GM04503 (cell line): ENCODE measurements around the gene PLAAT4.
"Not testable (repeated sequence)": the region's sequence is repeated elsewhere in the genome, so short reads cannot be mapped to it uniquely, and the experiment has no call there.

ENCODE experiments used
- DNase-seq: peaks from one replicate; pipeline ENCODE4 v3.0.0-alpha.2; 2012; ENCODE audit warnings: low read depth

The PLAAT4 gene

DNA sequence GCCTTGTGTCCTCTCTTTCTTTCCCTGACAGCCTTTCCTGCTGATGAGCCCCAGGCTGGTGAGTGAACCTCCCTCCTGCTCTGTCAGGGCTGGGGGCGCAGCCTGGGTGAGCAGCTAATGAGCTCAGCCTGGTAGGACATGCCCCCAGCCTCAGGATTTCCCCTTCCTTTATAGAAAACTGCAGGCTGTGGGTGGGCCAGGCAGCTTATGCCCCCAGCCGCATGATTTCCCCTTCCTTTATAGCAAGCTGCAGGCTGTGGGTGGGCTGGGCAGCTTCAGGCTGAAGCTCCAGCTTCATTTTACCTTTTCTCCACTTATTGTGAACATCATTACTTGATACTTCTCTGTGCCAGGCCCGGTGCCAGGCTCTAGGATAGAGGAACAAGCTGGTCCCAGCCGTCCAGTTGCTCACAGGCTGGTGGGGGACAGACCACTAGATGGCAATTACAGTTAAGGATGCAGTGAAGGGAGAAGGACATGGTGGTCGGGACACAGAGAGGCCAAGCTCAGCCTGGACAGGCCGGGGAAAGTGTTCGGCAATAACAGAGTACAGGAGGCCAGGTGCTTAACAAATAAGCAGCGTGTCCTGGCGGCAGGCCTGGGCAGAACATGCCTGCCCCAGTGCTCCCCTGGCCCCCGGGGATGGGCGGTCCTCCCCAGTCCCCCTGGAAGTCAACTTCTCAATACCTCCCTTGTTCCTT lies 25.4 kb upstream of the PLAAT4 start:
- no peak for DNase-seq

DNA sequence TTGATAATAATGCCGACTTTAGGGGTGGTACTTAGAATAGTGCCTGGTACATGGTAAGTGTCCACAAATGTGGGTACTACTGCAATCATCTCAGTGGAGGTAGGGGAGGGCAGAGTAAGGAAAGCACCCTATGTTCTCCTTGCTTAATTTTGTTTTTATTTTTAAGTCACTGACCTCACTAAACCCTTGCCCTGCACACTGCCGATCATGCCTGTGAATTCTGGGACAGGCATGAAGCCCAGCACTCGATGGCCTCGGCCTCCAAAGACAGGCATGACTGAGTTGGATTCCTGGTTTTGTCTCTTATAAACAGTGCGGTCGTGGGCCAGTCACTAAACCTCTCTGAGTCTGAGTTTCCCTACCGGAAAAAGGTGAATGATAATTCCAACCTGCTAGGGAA lies 23.8 kb upstream of the PLAAT4 start:
- no peak for DNase-seq

DNA sequence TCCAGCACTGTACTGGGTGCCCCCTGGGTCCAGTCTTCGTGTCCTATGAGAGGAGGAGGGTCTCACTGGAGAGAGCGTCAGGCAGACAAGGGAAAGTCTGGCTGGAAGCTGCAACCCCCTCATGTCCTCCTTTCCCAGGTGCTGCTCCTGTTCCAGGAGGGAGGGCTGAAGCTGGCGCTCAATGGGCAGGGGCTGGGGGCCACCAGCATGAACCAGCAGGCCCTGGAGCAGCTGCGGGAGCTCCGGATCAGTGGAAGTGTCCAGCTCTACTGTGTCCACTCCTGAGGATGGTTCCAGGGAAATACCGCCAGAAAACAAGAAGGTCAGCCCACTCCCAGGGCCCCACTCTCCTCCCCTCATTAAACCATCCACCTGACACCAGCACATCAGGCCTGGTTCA lies 20.5 kb upstream of the PLAAT4 start:
- no peak for DNase-seq

DNA sequence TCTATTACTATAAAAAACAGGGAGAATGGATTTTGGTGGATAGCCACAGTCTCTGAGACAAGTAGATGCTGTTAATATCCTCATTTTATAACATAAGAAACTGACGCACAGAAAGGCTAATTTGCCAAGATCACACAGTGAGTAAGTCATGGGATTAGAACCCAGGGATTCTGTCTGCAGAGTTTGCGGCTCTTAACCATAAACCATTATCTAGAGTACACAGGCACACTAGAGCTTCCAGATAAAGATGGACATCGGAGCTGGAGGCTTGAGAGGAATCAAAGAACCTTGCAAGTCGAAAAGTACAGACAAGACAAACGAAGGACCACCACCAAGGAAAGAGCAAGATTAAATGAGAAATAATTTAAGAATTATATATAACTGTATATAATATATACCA lies 19.5 kb upstream of the PLAAT4 start:
- no peak for DNase-seq

DNA sequence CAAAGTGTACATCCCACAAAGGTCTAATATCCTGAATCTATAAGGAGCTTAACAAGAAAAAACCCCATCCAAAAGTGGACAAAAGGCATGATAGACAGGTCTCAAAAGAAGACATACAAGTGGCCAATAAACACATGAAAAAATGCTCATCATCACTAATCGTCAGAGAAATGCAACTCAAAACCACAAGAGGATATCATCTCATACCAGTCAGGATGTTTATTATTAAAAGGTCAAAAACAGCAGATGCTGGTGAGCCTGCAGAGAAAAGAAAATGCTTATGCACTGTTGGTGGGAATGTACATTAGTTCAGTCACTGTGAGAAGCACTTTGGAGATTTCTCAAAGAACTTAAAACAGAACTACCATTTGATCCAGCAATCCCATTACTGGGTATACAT lies 18.1 kb upstream of the PLAAT4 start:
- DNase-seq, result peak; percentile 35

DNA sequence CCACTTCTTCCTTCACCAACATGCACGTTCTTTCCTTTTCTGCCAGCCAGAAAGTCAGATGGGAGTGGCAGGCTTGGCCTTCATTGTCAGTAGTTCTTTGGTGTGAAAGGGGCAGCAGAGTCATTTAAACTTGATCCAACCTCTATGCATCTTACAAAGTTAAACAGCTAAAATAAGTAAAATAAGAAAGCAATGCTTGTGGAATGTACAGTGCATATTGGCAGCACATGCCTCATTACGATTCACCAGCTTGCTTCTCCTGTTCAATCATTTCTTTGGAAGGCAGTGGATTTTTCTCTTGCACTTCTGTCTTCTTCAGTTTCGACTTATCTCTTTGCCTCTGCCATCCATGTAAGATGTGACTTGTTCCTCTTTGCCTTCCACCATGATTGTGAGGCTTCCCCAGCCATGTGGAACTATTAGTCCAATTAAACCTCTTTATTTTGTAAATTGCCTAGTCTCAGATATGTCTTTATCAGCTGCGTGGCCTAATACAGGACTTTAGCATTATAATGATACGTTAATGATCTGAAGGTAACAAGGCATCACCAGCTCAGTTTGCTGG lies 15.9 kb upstream of the PLAAT4 start:
- no peak for DNase-seq

DNA sequence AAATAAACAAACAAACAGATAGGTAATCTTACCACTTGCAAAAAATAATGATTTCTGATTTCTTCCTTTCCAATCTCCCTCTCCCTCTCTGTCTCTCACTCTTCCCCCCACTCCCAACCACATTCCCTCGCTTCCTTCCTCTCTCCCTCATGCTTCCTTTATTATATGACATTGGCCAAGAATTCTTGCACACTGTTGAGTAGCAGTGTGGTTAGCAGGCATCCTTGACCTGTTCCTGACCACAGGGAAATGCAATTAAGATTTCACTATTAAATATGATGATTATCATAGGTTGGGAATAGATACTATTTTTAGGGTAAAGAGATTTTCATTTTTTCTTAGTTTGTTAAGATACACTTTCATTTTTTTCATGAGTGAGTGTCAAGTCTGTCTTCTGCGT lies 14.7 kb upstream of the PLAAT4 start:
- DNase-seq, result no peak

DNA sequence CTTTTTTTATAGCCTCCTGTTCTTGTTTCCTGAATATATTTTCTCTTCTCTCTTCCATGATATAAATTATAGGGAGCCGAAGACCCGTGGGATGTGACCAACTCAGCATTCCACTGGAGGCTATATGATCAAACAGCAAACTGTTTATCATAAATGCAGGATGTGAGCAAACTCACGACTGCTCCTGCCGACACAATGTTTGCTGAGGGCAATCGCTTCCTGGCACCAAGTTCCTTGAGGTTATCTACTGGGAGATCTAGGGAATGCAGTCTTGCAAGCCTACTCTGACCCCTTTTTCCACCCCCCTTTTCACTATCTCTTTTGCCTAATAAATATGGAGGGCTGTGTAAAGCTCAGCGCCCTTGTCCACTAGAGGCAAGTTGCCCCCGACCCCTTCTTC lies 13.5 kb upstream of the PLAAT4 start:
- no peak for DNase-seq

DNA sequence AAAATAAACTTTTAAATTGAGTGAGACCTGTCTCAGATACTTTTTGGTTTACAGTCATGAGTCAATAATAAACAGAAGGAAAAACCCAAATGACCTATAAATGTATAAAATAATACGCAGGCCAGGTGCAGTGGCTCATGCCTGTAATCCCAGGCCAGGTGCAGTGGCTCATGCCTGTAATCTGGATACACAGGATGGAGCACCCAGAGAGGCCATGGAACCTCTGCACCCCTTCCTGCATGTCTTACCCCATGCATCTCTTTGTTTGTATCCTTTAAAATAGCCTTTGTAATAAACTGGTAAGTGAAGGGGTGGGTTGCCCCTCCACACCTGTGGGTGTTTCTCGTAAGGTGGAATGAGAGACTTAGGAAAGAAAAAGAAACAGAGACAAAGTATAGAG lies 8.9 kb upstream of the PLAAT4 start:
- DNase-seq, result no peak

DNA sequence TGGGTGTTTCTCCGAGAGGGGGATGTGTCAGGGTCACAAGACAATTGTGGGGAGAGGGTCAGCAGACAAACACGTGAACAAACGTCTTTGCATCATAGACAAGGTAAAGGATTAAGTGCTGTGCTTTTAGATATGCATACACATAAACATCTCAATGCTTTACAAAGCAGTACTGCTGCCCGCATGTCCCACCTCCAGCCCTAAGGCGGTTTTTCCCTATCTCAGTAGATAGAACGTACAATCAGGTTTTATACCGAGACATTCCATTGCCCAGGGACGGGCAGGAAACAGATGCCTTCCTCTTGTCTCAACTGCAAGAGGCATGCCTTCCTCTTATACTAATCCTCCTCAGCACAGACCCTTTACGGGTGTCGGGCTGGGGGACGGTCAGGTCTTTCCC lies 8.5 kb upstream of the PLAAT4 start:
- not testable (repeated sequence) for DNase-seq

DNA sequence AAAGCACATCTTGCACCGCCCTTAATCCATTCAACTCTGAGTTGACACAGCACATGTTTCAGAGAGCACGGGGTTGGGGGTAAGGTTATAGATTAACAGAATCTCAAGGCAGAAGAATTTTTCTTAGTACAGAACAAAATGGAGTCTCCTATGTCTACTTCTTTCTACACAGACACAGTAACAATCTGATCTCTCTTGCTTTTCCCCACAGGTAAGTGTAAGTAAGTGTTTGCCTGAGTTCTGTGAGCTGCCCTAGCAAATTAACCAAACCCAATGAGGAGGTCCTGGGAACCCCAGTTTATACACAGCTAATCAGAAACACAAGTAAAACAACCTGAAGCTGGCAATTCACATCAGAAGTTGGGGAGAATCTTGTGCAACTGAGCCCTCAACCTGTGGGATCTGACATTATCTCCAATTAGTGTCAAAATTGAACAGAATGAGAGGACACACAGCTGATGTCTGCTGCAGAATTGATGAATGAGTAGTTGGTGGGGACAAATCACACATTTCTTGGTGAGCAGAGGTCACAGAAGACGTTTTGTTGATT lies 7.8 kb upstream of the PLAAT4 start:
- DNase-seq, result not testable (repeated sequence)

DNA sequence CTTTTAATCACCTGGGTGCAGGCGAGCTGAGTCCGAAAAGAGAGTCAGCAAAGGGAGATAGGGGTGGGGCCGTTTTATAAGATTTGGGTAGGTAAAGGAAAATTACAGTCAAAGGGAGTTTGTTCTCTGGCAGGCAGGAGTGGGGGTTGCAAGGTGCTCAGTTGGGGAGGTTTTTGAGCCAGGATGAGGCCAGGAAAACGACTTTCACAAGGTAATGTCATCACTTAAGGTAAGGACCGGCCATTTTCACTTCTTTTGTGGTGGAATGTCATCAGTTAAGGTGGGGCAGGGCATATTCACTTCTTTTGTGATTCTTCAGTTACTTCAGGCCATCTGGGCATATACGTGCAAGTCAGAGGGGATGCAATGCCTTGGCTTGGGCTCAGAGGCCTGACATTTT lies 7.2 kb upstream of the PLAAT4 start:
- DNase-seq, result not testable (repeated sequence)

DNA sequence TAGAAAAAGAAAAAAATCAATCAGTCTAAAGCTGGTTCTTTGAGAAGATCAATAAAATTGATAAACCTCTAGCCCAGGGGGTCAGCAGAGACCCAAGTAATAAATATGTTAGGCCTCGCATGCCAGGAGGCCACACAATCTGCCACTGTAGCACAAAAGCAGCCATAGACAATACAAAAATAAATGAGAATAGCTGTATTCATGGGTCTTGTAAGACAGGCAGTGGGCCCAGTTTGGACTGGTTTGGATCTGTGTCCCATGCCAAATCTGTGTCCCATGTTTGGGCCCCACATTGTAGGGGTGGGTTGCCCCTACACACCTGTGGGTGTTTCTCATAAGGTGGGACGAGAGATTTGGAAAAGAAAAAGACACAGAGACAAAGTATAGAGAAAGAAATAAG lies 6.6 kb upstream of the PLAAT4 start:
- DNase-seq, result no peak

DNA sequence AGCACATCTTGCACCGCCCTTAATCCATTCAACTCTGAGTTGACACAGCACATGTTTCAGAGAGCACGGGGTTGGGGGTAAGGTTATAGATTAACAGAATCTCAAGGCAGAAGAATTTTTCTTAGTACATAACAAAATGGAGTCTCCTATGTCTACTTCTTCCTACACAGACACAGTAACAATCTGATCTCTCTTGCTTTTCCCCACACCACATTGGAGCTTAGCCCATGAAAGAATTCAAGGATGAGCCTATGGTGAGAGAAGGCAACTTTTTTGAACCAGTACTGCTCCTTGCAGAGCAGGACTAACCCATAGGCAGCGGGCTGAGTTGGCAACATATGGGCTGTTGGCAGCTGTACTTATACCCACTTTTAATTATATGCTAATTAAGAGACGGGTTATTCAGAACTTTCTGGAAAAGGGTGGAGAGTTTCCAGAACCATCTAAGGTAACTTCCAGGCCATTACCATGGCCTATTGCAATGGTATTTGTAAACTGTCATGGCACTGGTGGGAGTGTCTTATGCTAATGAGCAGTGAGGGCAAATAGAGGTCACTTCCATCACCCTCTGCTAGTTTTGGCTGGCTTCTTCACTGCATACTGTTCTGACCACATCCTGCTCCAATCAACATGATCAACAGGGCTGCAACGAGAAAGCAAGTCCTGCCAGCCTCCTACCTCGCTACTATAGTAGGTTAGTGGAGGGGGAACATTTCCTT lies 5.4 kb upstream of the PLAAT4 start:
- peak; percentile 80 for DNase-seq

DNA sequence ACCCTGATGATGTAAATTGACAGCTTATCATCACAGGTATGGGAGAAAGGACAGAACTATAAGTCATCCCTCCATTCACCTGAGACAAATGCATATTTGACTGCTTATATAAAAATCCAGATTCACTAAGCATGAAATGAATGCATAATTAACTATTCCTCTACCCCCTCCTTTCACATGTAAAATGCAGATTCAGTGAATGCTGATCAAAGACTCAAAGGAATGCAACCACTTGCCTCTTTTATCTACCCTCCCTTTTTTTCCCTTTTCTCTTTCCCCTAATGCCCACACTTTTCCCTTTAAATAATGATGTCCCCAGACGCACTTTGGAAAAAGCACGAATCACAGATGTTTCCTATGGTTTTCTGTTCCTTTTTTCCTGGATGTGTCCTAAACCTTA lies 4.5 kb upstream of the PLAAT4 start:
- DNase-seq, result no peak

DNA sequence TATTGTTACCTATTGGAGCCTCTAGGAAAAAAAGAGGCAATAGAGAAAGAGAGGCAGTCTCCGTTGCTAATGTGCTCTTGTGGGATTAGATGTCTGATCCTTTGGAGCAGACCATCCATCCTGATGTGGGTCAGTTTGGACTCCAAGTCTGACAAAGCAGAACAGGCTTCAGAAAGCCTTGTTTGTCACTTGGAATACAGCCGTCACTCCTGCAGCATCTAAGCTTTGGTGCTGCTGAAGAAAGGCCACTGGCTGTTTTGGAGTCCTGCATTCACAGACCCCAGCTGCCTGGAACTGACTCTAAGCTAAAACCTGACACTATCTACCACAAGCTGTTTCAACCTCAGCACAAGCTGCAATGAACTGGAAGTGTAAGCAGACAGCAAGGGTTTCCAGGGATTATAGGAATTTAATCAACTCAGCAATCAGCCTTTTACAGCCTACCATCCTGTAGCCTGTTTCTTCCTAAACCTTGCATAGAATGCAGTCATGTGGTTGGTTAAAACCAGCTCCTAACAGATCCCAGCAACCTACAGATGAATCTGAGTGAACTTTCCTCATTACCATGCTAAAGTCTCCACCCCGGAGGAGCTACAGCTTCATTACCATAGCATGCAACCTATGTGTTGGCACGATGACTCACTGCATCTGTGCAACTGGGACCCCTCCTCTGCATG lies 3.7 kb upstream of the PLAAT4 start:
- no peak for DNase-seq

DNA sequence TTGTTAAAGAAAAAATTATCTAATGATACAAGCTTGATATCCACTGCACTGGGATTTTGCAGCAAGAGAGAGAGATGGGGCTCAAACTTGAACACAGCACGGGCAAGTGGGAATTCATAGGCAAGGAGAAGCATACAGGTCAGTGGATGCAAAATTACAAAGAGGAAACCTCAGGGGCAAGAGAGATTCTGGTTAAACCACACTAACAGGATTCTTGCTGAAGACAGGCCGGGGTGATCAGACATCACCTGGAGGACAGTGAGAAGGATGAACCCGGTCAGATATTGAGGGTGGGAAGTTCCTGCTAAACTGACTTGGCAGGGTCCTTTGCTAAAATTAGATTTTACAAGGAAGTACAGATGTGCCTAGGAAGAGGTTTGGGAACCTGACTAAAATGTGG lies 2.5 kb upstream of the PLAAT4 start:
- DNase-seq, result no peak

DNA sequence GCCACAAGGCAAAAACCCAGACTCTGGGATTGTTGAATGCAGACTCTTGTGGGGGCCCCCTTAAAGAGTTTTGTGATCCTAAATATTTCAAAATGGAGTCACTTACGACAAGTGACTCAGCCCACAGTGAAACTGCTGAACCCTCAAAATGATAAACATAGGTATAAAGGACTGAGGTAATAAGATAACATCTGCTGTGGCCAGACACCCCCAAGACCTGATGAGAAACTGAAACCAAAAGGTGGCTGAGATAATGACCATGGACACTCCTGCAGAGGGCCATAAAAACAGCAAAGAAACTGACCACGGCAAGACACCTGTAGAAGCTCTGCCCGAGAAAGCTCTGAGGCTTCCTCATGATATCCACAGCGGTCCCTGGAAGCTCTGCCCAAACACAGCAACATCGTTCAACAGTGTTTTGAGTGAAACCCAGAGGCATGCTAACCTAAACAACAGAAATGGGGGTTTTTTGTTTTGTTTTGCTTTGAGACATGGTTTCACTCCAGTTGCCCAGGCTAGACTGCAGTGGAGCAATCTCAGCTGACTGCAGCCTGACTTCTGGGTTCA lies 1.6 kb upstream of the PLAAT4 start:
- no peak for DNase-seq

DNA sequence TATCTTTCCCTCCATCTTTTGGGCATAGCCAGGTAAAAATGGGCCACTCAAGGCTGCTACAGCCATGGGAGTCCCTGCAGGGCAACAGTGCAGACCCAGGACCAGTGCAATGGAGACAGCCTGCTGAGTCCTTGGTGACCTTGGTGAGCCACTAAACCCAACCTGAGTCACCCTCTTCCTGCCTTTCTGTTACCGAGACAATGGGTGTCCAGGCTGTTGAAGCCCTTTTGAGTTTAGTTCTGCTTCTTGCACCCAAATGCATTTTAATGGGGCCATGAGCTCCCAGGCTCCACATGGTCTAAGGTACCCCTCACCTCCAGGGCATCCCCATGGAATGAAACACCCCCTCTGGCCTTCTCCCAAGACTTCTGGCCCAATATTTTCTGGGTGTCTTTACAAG lies 874 bp upstream of the PLAAT4 start:
- no peak for DNase-seq

DNA sequence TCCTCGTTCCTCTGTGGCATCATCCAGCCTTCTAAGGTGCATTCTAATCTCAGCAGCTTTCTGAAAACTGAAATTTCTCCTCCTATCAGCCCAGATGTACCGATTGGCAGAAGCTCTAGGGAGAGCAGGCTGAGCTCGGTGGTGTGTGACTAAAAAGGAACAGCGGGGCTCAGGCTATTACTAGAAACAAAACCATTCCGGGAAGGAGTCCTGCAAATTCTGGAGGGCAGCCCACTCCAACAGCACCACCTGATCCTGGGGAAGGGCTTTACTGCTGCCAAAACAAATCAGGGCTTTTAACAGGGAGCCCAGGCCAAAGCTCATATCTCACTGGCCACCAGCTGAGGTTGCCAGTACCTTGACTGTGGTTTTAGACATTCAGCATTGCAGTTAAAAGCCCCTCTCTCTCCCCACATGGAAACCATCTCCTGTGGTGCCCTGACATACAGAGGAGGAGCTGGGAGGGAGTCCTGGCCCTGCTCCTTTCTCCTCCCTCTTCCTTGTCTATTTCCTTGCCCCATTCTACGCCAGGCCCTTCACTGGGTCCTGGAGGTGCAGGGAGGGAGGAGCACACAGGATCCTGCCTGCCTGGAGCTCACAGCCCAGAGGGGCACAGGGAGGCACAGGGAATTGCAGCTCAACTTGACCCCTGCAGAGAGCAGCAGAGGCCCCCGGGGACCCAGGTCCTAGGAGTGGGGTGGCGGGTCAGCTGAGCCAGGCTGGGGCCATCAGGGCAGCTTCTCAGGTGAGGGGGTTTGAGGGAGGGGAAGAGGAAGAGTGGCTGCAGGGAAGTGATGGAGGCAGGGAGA lies 889 bp downstream of the PLAAT4 start:
- no peak for DNase-seq

DNA sequence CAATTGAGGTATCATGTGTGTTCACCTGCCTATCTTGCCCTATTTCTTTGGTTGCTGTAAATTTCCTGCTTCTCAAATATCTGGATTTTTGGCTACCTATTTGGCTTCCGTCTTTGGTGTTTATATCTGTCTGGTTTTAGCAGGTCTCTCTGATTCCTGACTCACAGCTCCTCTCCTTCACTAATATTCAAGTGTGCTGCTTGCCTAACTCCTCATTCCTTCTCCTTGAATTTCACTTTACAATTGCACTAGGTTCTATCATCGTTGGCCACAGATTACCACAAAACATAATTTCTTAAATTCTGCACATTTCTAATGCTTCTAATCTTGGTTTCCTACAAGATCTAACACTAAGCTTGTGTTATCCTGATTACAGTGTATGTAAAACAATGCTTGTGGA lies 5.9 kb downstream of the PLAAT4 start:
- not testable (repeated sequence) for DNase-seq

DNA sequence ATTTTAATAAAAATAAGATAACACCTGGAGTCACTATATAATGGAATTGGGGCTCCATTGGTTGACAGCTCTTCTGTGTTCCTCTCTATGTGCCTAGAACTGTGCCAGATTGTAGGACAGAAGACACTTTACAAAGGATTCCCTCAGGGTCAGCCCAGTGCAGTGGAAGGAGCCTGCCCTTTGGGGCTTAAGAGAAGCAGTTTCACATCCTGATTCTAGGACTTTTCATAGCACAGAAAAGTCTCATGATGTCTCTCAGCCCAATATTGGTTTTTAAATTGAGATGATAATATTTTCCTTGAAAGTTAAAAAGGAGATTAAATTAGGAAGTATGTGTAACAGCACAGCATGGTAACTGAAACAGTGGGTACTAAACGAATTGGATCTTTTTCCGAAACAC lies 7.1 kb downstream of the PLAAT4 start:
- no peak for DNase-seq
